NCI-H1930 (cell line): Measurements from ENCODE around the gene CUX1.
"Not testable (repeated sequence)": the region's sequence is repeated elsewhere in the genome, so short reads cannot be mapped to it uniquely, and the experiment has no call there.

ENCODE experiments used
- DNase-seq, 2 experiments: peaks; one replicate each; lab custom pipeline; 2025; lab: John Stamatoyannopoulos, UW

Gene CUX1

GRCh38 chr7:102313997-102314780 lies 496.8 kb downstream of the CUX1 start:
- DNase-seq, result no peak

GRCh38 chr7:102317231-102318059 lies 500.0 kb downstream of the CUX1 start:
- no peak for DNase-seq

GRCh38 chr7:102318482-102318971 lies 501.1 kb downstream of the CUX1 start:
- DNase-seq, result no peak

GRCh38 chr7:102319671-102320070 lies 502.2 kb downstream of the CUX1 start:
- no peak for DNase-seq

- no peak for DNase-seq
Measured at GRCh38 chr7:102320181-102320580, 502.8 kb downstream of the CUX1 start.

- DNase-seq, result no peak
Measured at GRCh38 chr7:102320601-102321350, 503.4 kb downstream of the CUX1 start.

GRCh38 chr7:102321351-102322201 lies 504.1 kb downstream of the CUX1 start:
- no peak for DNase-seq

GRCh38 chr7:102322202-102322715 lies 504.8 kb downstream of the CUX1 start:
- DNase-seq, result no peak

GRCh38 chr7:102323914-102324195 lies 506.4 kb downstream of the CUX1 start:
- no peak for DNase-seq

GRCh38 chr7:102325106-102325505 lies 507.7 kb downstream of the CUX1 start:
- DNase-seq, result not testable (repeated sequence)

GRCh38 chr7:102326157-102326889 lies 508.9 kb downstream of the CUX1 start:
- no peak for DNase-seq

- DNase-seq, result not testable (repeated sequence)
Measured at GRCh38 chr7:102327183-102327582, 509.8 kb downstream of the CUX1 start.

GRCh38 chr7:102328863-102329262 lies 511.4 kb downstream of the CUX1 start:
- not testable (repeated sequence) for DNase-seq

GRCh38 chr7:102329366-102329765 lies 511.9 kb downstream of the CUX1 start:
- DNase-seq, result not testable (repeated sequence)

- DNase-seq, result not testable (repeated sequence)
Measured at GRCh38 chr7:102330666-102331460, 513.4 kb downstream of the CUX1 start.
